BE2C (cell line): ENCODE measurements around the gene MBD6.
"Not testable (repeated sequence)": the region's sequence is repeated elsewhere in the genome, so short reads cannot be mapped to it uniquely, and the experiment has no call there.

Source experiments
- DNase-seq: peaks from one replicate; pipeline ENCODE4 v3.0.0-alpha.2; 2020
- H3K27me3 ChIP-seq: fragments of 250-450 bp; sonication (Bioruptor Pico); 2 replicates; pipeline ENCODE4 v1.5.1; 2020; ENCODE audit warnings: mild to moderate bottlenecking
- H3K36me3 ChIP-seq: fragments of 250-450 bp; sonication (Bioruptor Pico); 2 replicates; pipeline ENCODE4 v1.5.1; 2020; ENCODE audit warnings: mild to moderate bottlenecking
- H3K4me1 ChIP-seq: fragments of 250-450 bp; sonication (Bioruptor Pico); 2 replicates; pipeline ENCODE4 v1.5.1; 2020
- H3K4me3 ChIP-seq: 2 replicates; pipeline ENCODE4 v1.5.1; 2011; ENCODE audit warnings: low read depth, low read length
- H3K9me3 ChIP-seq: fragments of 250-450 bp; sonication (Bioruptor Pico); 2 replicates; pipeline ENCODE4 v1.5.1; 2020
- CTCF ChIP-seq: IDR thresholded peaks from 2 replicates; pipeline ENCODE4 v1.5.1; 2012; ENCODE audit warnings: mild to moderate bottlenecking, low read depth, low read length

Gene MBD6

GRCh38 chr12:57496822-57497221 lies 25.8 kb upstream of the MBD6 start:
- Histone ChIP-seq H3K9me3 (no peaks in the 10 kb centered on the region), H3K27me3 (no peaks in the 10 kb centered on the region), H3K4me1 (no peaks in the 10 kb centered on the region), H3K36me3 (peaks cover 76% of the 10 kb centered on the region), H3K4me3 (no peak overlapping the region)
- TF ChIP-seq CTCF: no peak
- DNase-seq: no peak

GRCh38 chr12:57497223-57498131 lies 25.1 kb upstream of the MBD6 start:
- H3K4me1 ChIP-seq: no peaks in the 10 kb centered on the region
- peaks cover 76% of the 10 kb centered on the region for H3K36me3 ChIP-seq

GRCh38 chr12:57498132-57498502 lies 24.5 kb upstream of the MBD6 start:
- peaks cover 76% of the 10 kb centered on the region for H3K36me3 ChIP-seq
- H3K27me3 ChIP-seq: no peaks in the 10 kb centered on the region
- DNase-seq: no peak
- no peak overlapping the region for H3K4me3 ChIP-seq
- H3K9me3 ChIP-seq: no peaks in the 10 kb centered on the region
- no peak for TF ChIP-seq CTCF
- H3K4me1 ChIP-seq: no peaks in the 10 kb centered on the region

More at GRCh38 chr12:57497223-57498131, 25.1 kb upstream of the MBD6 start:
- Histone ChIP-seq H3K27me3 (no peaks in the 10 kb centered on the region), H3K9me3 (no peaks in the 10 kb centered on the region), H3K4me3 (no peak overlapping the region)
- TF ChIP-seq CTCF: no peak
- no peak for DNase-seq

GRCh38 chr12:57498571-57498970 lies 24.1 kb upstream of the MBD6 start:
- no peak for DNase-seq
- no peak overlapping the region for H3K4me3 ChIP-seq
- H3K4me1 ChIP-seq: no peaks in the 10 kb centered on the region
- peaks cover 80% of the 10 kb centered on the region for H3K36me3 ChIP-seq
- H3K27me3 ChIP-seq: no peaks in the 10 kb centered on the region
- no peak for TF ChIP-seq CTCF
- no peaks in the 10 kb centered on the region for H3K9me3 ChIP-seq

GRCh38 chr12:57500213-57500612 lies 22.4 kb upstream of the MBD6 start:
- Histone ChIP-seq H3K9me3 (no peaks in the 10 kb centered on the region), H3K27me3 (no peaks in the 10 kb centered on the region), H3K36me3 (peaks cover 88% of the 10 kb centered on the region), H3K4me3 (no peak overlapping the region), H3K4me1 (no peaks in the 10 kb centered on the region)
- no peak for TF ChIP-seq CTCF
- DNase-seq: no peak

GRCh38 chr12:57502311-57502969 lies 20.2 kb upstream of the MBD6 start:
- not testable (repeated sequence) for H3K4me1 ChIP-seq, H3K9me3 ChIP-seq, DNase-seq, H3K27me3 ChIP-seq, H3K4me3 ChIP-seq
- peaks cover 87% of the 10 kb centered on the region for H3K36me3 ChIP-seq

- not testable (repeated sequence) for H3K27me3 ChIP-seq, H3K4me1 ChIP-seq, H3K9me3 ChIP-seq, H3K4me3 ChIP-seq, DNase-seq
- H3K36me3 ChIP-seq: peaks cover 76% of the 10 kb centered on the region
Measured at GRCh38 chr12:57506541-57506940, 16.1 kb upstream of the MBD6 start.

- H3K9me3 ChIP-seq, H3K27me3 ChIP-seq, H3K4me3 ChIP-seq, DNase-seq, H3K4me1 ChIP-seq: not testable (repeated sequence)
- peaks cover 77% of the 10 kb centered on the region for H3K36me3 ChIP-seq
Measured at GRCh38 chr12:57507796-57508195, 14.8 kb upstream of the MBD6 start.
